Measurements from ENCODE around the gene H6PD.

H6PD gene

GRCh38 chr1:9267352-9267686 lies 32.7 kb downstream of the H6PD start:
- TF ChIP-seq GABPA (IDR thresholded peaks at IDR 0.05; ENCODE audit: low read depth) (no peak), POLR2AphosphoS5 (IDR thresholded peaks at IDR 0.05; ENCODE audit: low read depth) (no peak), REST (IDR thresholded peaks at IDR 0.05; ENCODE audit: insufficient replicate concordance, low read depth) (no peak), CTCF (IDR thresholded peaks at IDR 0.05; ENCODE audit: insufficient read depth, low read length) (no peak), SPI1 (IDR thresholded peaks at IDR 0.05; ENCODE audit: borderline replicate concordance, low read depth) (no peak)
- Histone ChIP-seq H3K27ac (replicated peaks) (no peak overlapping the region), H3K4me3 (replicated peaks; ENCODE audit: insufficient read depth, low read length) (no peak overlapping the region), H3K27me3 (ENCODE audit: insufficient read depth, poor library complexity, severe bottlenecking) (no peaks in the 10 kb centered on the region)
- no peak for DNase-seq (ENCODE audit: low read depth in 1 of 2, low spot score in 1 of 2)

GRCh38 chr1:9267827-9268581 lies 33.4 kb downstream of the H6PD start:
- Histone ChIP-seq H3K27ac (replicated peaks) (no peak overlapping the region), H3K4me3 (replicated peaks; ENCODE audit: insufficient read depth, low read length) (no peak overlapping the region), H3K27me3 (ENCODE audit: insufficient read depth, poor library complexity, severe bottlenecking) (no peaks in the 10 kb centered on the region)
- no peak for TF ChIP-seq POLR2AphosphoS5 (IDR thresholded peaks at IDR 0.05; ENCODE audit: low read depth)
- no peak for TF ChIP-seq CTCF (IDR thresholded peaks at IDR 0.05; ENCODE audit: insufficient read depth, low read length)
- TF ChIP-seq REST (IDR thresholded peaks at IDR 0.05; ENCODE audit: insufficient replicate concordance, low read depth), result no peak
- no peak for DNase-seq (ENCODE audit: low read depth in 1 of 2, low spot score in 1 of 2)

GRCh38 chr1:9269078-9269501 lies 34.5 kb downstream of the H6PD start:
- no peak for TF ChIP-seq SPI1 (IDR thresholded peaks at IDR 0.05; ENCODE audit: borderline replicate concordance, low read depth)
- no peak for TF ChIP-seq REST (IDR thresholded peaks at IDR 0.05; ENCODE audit: insufficient replicate concordance, low read depth)
- TF ChIP-seq CTCF (IDR thresholded peaks at IDR 0.05; ENCODE audit: insufficient read depth, low read length), result no peak
- no peak for TF ChIP-seq GABPA (IDR thresholded peaks at IDR 0.05; ENCODE audit: low read depth)
- TF ChIP-seq POLR2AphosphoS5 (IDR thresholded peaks at IDR 0.05; ENCODE audit: low read depth), result no peak
- DNase-seq (ENCODE audit: low read depth in 1 of 2, low spot score in 1 of 2), result no peak
- no peaks in the 10 kb centered on the region for H3K27me3 ChIP-seq (ENCODE audit: insufficient read depth, poor library complexity, severe bottlenecking)

More at GRCh38 chr1:9269078-9269501, 34.5 kb downstream of the H6PD start:
- H3K4me3 ChIP-seq (replicated peaks; ENCODE audit: insufficient read depth, low read length), result no peak overlapping the region
- H3K27ac ChIP-seq (replicated peaks), result no peak overlapping the region
